Measurements from ENCODE around the gene POLR1B. TPM values are rescaled to one million over a fixed set of nuclear protein-coding genes. Genes with fewer than 3 reads are reported as not detected.

Gene POLR1B
- total and polyA plus RNA-seq, 10 of the 15 experiments (the other 5 are each of a cell fraction or from before 2014, with no cell fraction given): 13.4 to 55.8 (median 35.9) TPM

- Histone ChIP-seq H3K4me3 (no peak overlapping the region), H3K36me3 (ENCODE audit: control insufficient read depth in 2 of 2, insufficient read depth in 2 of 2, low read length in 1 of 2) (peaks cover 3 to 17% of the 10 kb centered on the region in 2 experiments), H3K27me3 (replicated peaks in 1 of 2; ENCODE audit: control insufficient read depth in 2 of 2, insufficient read depth in 2 of 2, low read length in 1 of 2) (no peaks in the 10 kb centered on the region), H3K79me2 (ENCODE audit: control insufficient read depth, insufficient read depth, low read length) (no peaks in the 10 kb centered on the region), H3K4me1 (ENCODE audit: control insufficient read depth, insufficient read depth, low read length) (peaks cover 10% of the 10 kb centered on the region), H2AFZ (ENCODE audit: control insufficient read depth, low read depth, low read length) (no peak overlapping the region), H3K9ac (ENCODE audit: control insufficient read depth, insufficient read depth, low read length) (no peak overlapping the region), H4K20me1 (ENCODE audit: control insufficient read depth, insufficient read depth) (no peaks in the 10 kb centered on the region), H3K4me2 (ENCODE audit: control insufficient read depth, insufficient read depth) (no peak overlapping the region), H3K9me3 (replicated peaks; ENCODE audit: control insufficient read depth, insufficient read depth, low read length) (no peaks in the 10 kb centered on the region), H3K27ac (ENCODE audit: control insufficient read depth, insufficient read depth) (no peak overlapping the region)
- POLR2A ChIA-PET: interaction anchor here (0.7 kb wide), 1 partner anchor 75 kb away, joined by 8 read pairs; no protein-coding TSS in a partner anchor
- intact Hi-C loops (cut with micrococcal nuclease; ENCODE audit: unreplicated experiment) (no loop called here), in situ Hi-C loops (cut with MboI) (no loop called here)
- SMC1A ChIA-PET (ENCODE audit: uncharacterized antibody, unreplicated experiment): no interaction called here
- DNase-seq (ENCODE audit: low read depth, low spot score): no peak
- TF ChIP-seq ATF2 (IDR thresholded peaks at IDR 0.05; ENCODE audit: low read length) (no peak), ATF7 (IDR thresholded peaks at IDR 0.05; ENCODE audit: low read depth) (0 out of 2 replicates have a peak, but pooled peaks have one; percentile 38)
- BruUV-seq (replicated peaks): no TSS peak
- no peak for FAIRE-seq
- RAD21 ChIA-PET (ENCODE audit: unreplicated experiment): interaction anchor here (0.7 kb wide), 1 partner anchor 34 kb away, joined by 3 read pairs; no protein-coding TSS in a partner anchor
- ATAC-seq: no peak
- CTCF ChIA-PET: no interaction called here
These were observed 37.0 kb downstream of the POLR1B start for GRCh38 chr2:112579241-112579640.

- Histone ChIP-seq H3K9me3 (replicated peaks; ENCODE audit: control insufficient read depth, insufficient read depth, low read length) (no peaks in the 10 kb centered on the region), H3K36me3 (ENCODE audit: control insufficient read depth in 2 of 2, insufficient read depth in 2 of 2, low read length in 1 of 2) (peaks cover 0 to 12% of the 10 kb centered on the region in 2 experiments), H4K20me1 (ENCODE audit: control insufficient read depth, insufficient read depth) (no peaks in the 10 kb centered on the region), H3K4me1 (ENCODE audit: control insufficient read depth, insufficient read depth, low read length) (peaks cover 13% of the 10 kb centered on the region), H3K9ac (ENCODE audit: control insufficient read depth, insufficient read depth, low read length) (no peak overlapping the region), H3K79me2 (ENCODE audit: control insufficient read depth, insufficient read depth, low read length) (peaks cover 6% of the 10 kb centered on the region), H3K27ac (ENCODE audit: control insufficient read depth, insufficient read depth) (no peak overlapping the region), H2AFZ (ENCODE audit: control insufficient read depth, low read depth, low read length) (no peak overlapping the region), H3K4me3 (no peak overlapping the region), H3K4me2 (ENCODE audit: control insufficient read depth, insufficient read depth) (no peak overlapping the region), H3K27me3 (replicated peaks in 1 of 2; ENCODE audit: control insufficient read depth in 2 of 2, insufficient read depth in 2 of 2, low read length in 1 of 2) (no peaks in the 10 kb centered on the region)
- ATAC-seq: no peak
- in situ Hi-C loops (cut with MboI): loop anchor here (5.0 kb wide), 1 partner anchor 98 kb away; the partner anchor contains the start of gene TTL
- no peak for DNase-seq (ENCODE audit: low read depth, low spot score)
- intact Hi-C loops (cut with micrococcal nuclease; ENCODE audit: unreplicated experiment): loop anchor here (5.0 kb wide), 2 partner anchors 458 to 523 kb away; partner anchors contain the start of gene TMEM87B
- 96% methylated on average over 7 of the region's 7 CpGs for WGBS (ENCODE audit: insufficient coverage, insufficient replicate concordance, low lambda C conversion rate, missing lambda C conversion rate)
- no peak for TF ChIP-seq SKIL (IDR thresholded peaks at IDR 0.05; ENCODE audit: low read depth, poor library complexity, severe bottlenecking)
- TF ChIP-seq IKZF1 (conservative IDR thresholded peaks at IDR 0.05): no peak
- no peak for TF ChIP-seq SMARCA5 (IDR thresholded peaks at IDR 0.05)
- TF ChIP-seq RBBP5 (conservative IDR thresholded peaks at IDR 0.05): no peak
- ChIA-PET POLR2A (no interaction called here), CTCF (interaction anchor here (0.9 to 1.5 kb wide), 2 partner anchors 100 to 128 kb away, joined by 3 read pairs; no protein-coding TSS in a partner anchor), SMC1A (ENCODE audit: uncharacterized antibody, unreplicated experiment) (no interaction called here), RAD21 (ENCODE audit: unreplicated experiment) (no interaction called here)
- no TSS peak for BruUV-seq (replicated peaks)
- no peak for FAIRE-seq
These were observed 37.8 kb downstream of the POLR1B start for GRCh38 chr2:112580084-112580483.

Data from GM12878 (cell line).